Immature natural killer cell (primary cell): ENCODE measurements around the gene APEH. TPM values are rescaled to one million over a fixed set of nuclear protein-coding genes. Genes with fewer than 3 reads are reported as not detected.

Source experiments
- DNase-seq, 3 donors: peaks; one replicate each; pipeline ENCODE4 v3.0.0; 2022; ENCODE audit warnings: mixed read lengths in 1 of 3
- H3K27ac Mint-ChIP-seq, 6 donors: one replicate each; pipeline ENCODE4 v1.8.0; 2020; ENCODE audit warnings: mixed read lengths in 6 of 6, mild to moderate bottlenecking in 5 of 6, inconsistent platforms in 4 of 6, moderate library complexity in 3 of 6
- H3K27me3 Mint-ChIP-seq, 3 donors: one replicate each; pipeline ENCODE4 v1.8.0; 2020 to 2021; ENCODE audit warnings: low read depth in 3 of 3, mild to moderate bottlenecking in 3 of 3, mixed read lengths in 3 of 3, moderate library complexity in 3 of 3, inconsistent platforms in 1 of 3
- H3K36me3 Mint-ChIP-seq, 3 donors: one replicate each; pipeline ENCODE4 v1.8.0; 2020; ENCODE audit warnings: mixed read lengths in 3 of 3, inconsistent platforms in 2 of 3, mild to moderate bottlenecking in 2 of 3
- H3K4me1 Mint-ChIP-seq, 2 donors: one replicate each; pipeline ENCODE4 v1.8.0; 2020; ENCODE audit warnings: inconsistent platforms in 2 of 2, mild to moderate bottlenecking in 2 of 2, mixed read lengths in 2 of 2, moderate library complexity in 1 of 2
- H3K4me3 Mint-ChIP-seq, 5 donors: one replicate each; pipeline ENCODE4 v1.8.0; 2020; ENCODE audit warnings: mild to moderate bottlenecking in 5 of 5, mixed read lengths in 5 of 5, inconsistent platforms in 3 of 5, moderate library complexity in 3 of 5
- H3K9me3 Mint-ChIP-seq, 6 donors: one replicate each; pipeline ENCODE4 v1.8.0; 2020; ENCODE audit warnings: mild to moderate bottlenecking in 6 of 6, mixed read lengths in 6 of 6, inconsistent platforms in 4 of 6, moderate library complexity in 3 of 6
- polyA plus RNA-seq, 3 donors: library from polyadenylated mRNA; unstranded; fragments of 300-500 nt; fragmentation: Illumina TruSeq; gene quantifications; one replicate each; pipeline ENCODE4 v1.2.3, GENCODE V29; 2021

The APEH gene
- polyA plus RNA-seq, 3 donors from 2014 or later, result 88.0 to 130 (median 121) TPM

DNA sequence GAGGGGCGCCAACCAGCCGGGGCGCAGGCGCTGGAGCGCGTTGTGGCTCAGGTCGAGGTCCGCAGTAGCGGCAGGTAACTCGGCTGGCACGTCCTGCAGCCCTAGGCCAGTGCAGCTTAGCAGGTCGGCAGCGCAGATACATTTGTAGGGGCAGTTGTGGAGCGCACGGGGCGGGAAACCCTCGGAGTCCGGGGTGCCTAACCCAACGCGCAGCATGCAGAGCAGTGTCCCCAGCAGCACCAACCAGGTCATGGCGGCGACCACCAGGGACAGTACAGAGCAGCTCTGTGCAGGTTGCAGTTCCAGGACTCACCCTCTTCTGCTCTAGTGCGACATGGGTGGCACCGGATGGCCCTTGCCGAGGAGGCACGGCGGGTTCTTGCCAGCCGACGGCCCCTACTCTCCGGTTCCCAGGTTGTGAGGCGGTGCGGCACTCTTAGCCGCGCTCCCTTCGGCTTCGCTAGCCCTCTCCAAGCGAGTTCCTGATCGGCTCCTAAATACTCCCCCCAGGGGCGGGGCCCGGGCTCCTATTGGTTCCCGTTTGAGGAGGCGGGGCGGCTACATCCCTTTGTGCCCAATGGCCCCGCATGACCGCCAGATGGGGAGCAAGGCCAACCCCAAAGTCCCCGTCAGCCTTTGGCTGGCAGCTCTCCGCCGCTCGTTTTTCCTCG, 45.2 kb downstream of the APEH start, which contains the start of gene AMIGO3:
Gene AMIGO3 (minus strand): TSS at position 471 of the 671 bp plus-strand sequence. CDS start 219 bp downstream, at position 252.
- Mint-ChIP-seq H3K36me3 (no peaks in the 10 kb centered on the region), H3K27ac (peak within 1 kb of the TSS; percentile 73 to 92 (median 80)), H3K4me1 (peaks cover 31 to 43% of the 10 kb centered on the region in 2 donors), H3K9me3 (peaks cover 0 to 1% (median 0%) of the 10 kb centered on the region in 6 donors), H3K4me3 (peak within 1 kb of the TSS; percentile 89 to 93 (median 92)), H3K27me3 (peaks cover 4 to 9% (median 6%) of the 10 kb centered on the region in 3 donors)
- peak; percentile 89 for DNase-seq

- peaks cover 0 to 1% (median 0%) of the 10 kb centered on the region in 6 donors for H3K9me3 Mint-ChIP-seq
- DNase-seq, result no peak
- H3K4me1 Mint-ChIP-seq, result peaks cover 37 to 44% of the 10 kb centered on the region in 2 donors
- peak overlapping the region in 5 of 6 donors; percentile 28 to 69 (median 66) for H3K27ac Mint-ChIP-seq
- peaks cover 4 to 11% (median 6%) of the 10 kb centered on the region in 3 donors for H3K27me3 Mint-ChIP-seq
- peak overlapping the region in 4 of 5 donors; percentile 0 to 38 (median 24) for H3K4me3 Mint-ChIP-seq
- no peaks in the 10 kb centered on the region for H3K36me3 Mint-ChIP-seq
Measured at GRCh38 chr3:49720855-49721595, 46.9 kb downstream of the APEH start.

- peak overlapping the region in 2 of 6 donors; percentile 66 for H3K27ac Mint-ChIP-seq
- DNase-seq, result no peak
- H3K9me3 Mint-ChIP-seq, result peaks cover 0 to 1% (median 0%) of the 10 kb centered on the region in 6 donors
- H3K4me1 Mint-ChIP-seq, result peaks cover 37 to 44% of the 10 kb centered on the region in 2 donors
- H3K36me3 Mint-ChIP-seq, result no peaks in the 10 kb centered on the region
- H3K27me3 Mint-ChIP-seq, result peaks cover 4 to 11% (median 6%) of the 10 kb centered on the region in 3 donors
- peak overlapping the region in 3 of 5 donors; percentile 5 to 92 (median 25) for H3K4me3 Mint-ChIP-seq
Measured at GRCh38 chr3:49721596-49721895, 47.4 kb downstream of the APEH start.

DNA sequence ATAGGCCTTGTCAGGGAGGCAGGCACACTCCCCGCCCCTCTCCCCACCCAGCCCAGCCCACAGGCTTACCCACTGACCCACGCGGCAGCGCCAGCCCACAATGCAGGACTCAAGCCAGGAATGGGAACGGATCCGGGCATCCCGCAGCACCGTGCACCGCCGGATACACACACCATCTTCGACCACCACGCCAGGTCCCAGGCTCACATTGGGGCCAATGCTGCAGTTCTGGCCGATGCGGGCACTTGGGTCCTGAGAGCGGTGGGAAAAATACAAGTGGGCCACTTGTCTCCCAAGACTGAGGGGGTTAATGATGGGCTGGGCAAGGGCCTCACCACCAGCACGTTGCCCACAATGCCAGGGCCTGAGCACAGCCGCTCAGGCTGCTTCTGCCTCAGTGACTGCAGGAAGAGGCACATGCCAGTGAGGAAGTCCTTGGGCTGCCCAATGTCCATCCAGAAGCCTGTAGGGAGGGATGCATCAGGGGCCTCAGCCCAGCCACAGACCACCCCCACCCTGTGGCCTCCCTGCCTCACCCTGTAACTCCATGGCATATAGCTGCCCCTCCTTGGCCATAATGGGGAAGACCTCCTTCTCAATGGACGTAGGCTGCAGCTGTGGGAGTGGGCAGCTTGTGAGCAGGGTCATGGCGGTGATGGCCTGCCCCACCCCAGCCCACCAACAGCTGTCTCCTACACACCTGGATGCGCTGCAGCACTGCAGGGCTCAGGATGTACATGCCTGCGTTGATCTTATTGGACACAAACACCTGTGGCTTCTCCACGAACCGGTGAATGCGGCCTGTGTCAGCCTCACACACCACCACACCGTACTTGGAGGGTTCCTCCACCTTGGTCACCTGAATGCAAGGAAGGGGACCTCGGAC, 48.0 kb downstream of the APEH start:
- Mint-ChIP-seq H3K4me1 (peaks cover 37 to 44% of the 10 kb centered on the region in 2 donors), H3K27me3 (peaks cover 4 to 11% (median 6%) of the 10 kb centered on the region in 3 donors), H3K9me3 (peaks cover 0 to 1% (median 0%) of the 10 kb centered on the region in 6 donors), H3K36me3 (no peaks in the 10 kb centered on the region), H3K27ac (peak overlapping the region; percentile 85 to 97 (median 94)), H3K4me3 (peak overlapping the region; percentile 80 to 95 (median 92))
- no peak for DNase-seq

DNA sequence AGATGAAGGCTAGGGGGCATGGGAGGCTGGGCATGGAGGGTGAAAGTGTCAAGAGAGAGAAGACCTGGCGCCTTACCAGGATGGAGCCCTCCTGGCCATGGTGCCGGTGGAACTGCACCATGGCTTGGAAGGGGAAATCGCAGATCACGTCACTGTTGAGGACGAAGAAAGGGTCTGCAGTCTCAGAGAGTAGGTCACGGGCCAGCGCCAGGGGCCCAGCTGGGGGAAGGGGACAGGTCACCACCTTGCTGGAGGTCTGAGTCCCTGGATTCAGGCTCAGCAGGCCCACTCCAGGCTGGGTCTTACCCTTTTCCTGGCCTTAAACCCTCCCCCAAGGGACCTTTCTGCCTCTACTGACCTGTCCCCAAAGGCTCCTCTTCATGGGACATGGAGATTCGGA, 48.7 kb downstream of the APEH start:
- H3K4me3 Mint-ChIP-seq, result peak overlapping the region; percentile 92 to 95 (median 92)
- peaks cover 0 to 1% (median 0%) of the 10 kb centered on the region in 6 donors for H3K9me3 Mint-ChIP-seq
- peak overlapping the region; percentile 85 to 97 (median 94) for H3K27ac Mint-ChIP-seq
- H3K27me3 Mint-ChIP-seq, result peaks cover 4 to 11% (median 6%) of the 10 kb centered on the region in 3 donors
- H3K4me1 Mint-ChIP-seq, result peaks cover 37 to 44% of the 10 kb centered on the region in 2 donors
- no peak for DNase-seq
- no peaks in the 10 kb centered on the region for H3K36me3 Mint-ChIP-seq

DNA sequence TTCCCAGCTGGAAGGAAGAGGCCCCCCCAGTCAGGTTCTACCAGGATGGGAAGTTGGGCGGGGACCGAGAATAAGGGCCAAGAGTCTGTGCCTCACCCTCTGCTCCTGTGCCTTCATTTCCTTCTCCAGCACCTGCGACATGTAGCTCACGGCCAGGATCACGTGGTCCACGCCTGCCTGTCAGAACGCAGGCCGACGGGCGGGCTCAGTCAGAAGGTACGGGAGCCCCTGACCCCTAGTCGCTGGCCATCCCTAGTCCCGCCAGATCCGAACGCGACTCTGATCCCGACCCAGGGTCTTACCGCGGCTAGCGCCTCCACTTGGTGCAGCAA, 49.1 kb downstream of the APEH start:
- peak overlapping the region; percentile 85 to 97 (median 94) for H3K27ac Mint-ChIP-seq
- H3K27me3 Mint-ChIP-seq, result peaks cover 4 to 11% (median 6%) of the 10 kb centered on the region in 3 donors
- H3K9me3 Mint-ChIP-seq, result peaks cover 0 to 1% (median 0%) of the 10 kb centered on the region in 6 donors
- H3K4me3 Mint-ChIP-seq, result peak overlapping the region; percentile 92 to 95 (median 92)
- peaks cover 37 to 44% of the 10 kb centered on the region in 2 donors for H3K4me1 Mint-ChIP-seq
- peak; percentile 36 to 42 (median 40) for DNase-seq
- H3K36me3 Mint-ChIP-seq, result no peaks in the 10 kb centered on the region

- H3K36me3 Mint-ChIP-seq, result no peaks in the 10 kb centered on the region
Measured at GRCh38 chr3:49723628-49724551, 49.7 kb downstream of the APEH start, which contains the start of gene GMPPB. GMPPB (minus strand) TSS chr3:49723951; CDS start chr3:49723726, 225 bp downstream.

GRCh38 chr3:49724586-49724985, 50.4 kb downstream of the APEH start:
- no peaks in the 10 kb centered on the region for H3K36me3 Mint-ChIP-seq
- peaks cover 0 to 1% (median 0%) of the 10 kb centered on the region in 6 donors for H3K9me3 Mint-ChIP-seq
- H3K27ac Mint-ChIP-seq, result peak overlapping the region; percentile 79 to 94 (median 86)
- peaks cover 5 to 8% (median 6%) of the 10 kb centered on the region in 3 donors for H3K27me3 Mint-ChIP-seq
- H3K4me1 Mint-ChIP-seq, result peaks cover 25 to 32% of the 10 kb centered on the region in 2 donors
- peak in 1 of 3 donors; percentile 12 for DNase-seq
- H3K4me3 Mint-ChIP-seq, result peak overlapping the region; percentile 92 to 95 (median 92)

More at GRCh38 chr3:49723628-49724551, 49.7 kb downstream of the APEH start, which contains the start of gene GMPPB:
- peak within 1 kb of the TSS; percentile 85 to 97 (median 94) for H3K27ac Mint-ChIP-seq
- peak; percentile 92 to 93 (median 93) for DNase-seq
- peaks cover 5 to 11% (median 6%) of the 10 kb centered on the region in 3 donors for H3K27me3 Mint-ChIP-seq
- H3K4me3 Mint-ChIP-seq, result peak within 1 kb of the TSS; percentile 92 to 95 (median 92)
- peaks cover 32 to 39% of the 10 kb centered on the region in 2 donors for H3K4me1 Mint-ChIP-seq
- H3K9me3 Mint-ChIP-seq, result peaks cover 0 to 1% (median 0%) of the 10 kb centered on the region in 6 donors

DNA sequence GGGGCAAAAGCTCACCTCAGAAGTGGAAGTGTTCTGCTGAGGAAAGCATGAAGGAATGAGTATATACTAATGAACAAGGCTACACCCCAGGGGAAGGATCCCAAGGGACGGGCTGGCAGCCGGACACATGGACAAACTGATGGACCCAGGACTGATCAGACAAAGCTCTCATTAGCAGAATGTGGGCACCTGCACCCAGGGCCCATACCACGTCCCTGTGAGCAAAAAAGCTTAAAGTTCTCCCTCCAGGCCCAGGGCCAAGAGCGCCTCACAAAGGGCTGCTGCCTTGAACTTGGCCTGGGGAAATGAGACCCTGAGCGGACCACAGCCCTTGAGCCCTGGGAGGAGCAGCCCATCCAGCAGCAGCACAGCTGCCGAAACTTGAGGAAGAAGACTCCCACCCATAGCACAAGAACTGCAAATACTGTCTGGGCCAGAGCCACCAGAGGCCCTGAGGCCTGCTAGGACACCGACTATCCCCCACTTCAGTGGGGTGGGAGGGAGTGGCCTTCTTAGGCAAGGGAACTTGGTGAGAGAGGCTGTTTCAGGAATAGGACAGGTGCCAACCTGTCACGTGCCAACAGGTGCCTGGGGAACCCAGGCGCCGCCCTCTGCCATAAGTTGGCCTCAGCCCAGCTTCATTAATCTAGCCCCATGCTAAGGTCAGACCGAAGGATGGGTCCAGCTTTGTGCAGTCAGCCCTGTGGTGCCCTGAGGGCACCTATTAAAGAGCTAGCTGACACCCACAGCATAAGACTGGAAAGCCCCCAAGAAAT, 51.9 kb downstream of the APEH start:
- peaks cover 0 to 1% (median 0%) of the 10 kb centered on the region in 6 donors for H3K9me3 Mint-ChIP-seq
- peak overlapping the region in 1 of 5 donors; percentile 12 for H3K4me3 Mint-ChIP-seq
- DNase-seq, result no peak
- H3K27ac Mint-ChIP-seq, result peak overlapping the region in 3 of 6 donors; percentile 24 to 63 (median 57)
- H3K27me3 Mint-ChIP-seq, result peaks cover 5 to 8% (median 6%) of the 10 kb centered on the region in 3 donors
- peaks cover under 1 to 2% (median 2%) of the 10 kb centered on the region in 3 donors for H3K36me3 Mint-ChIP-seq
- H3K4me1 Mint-ChIP-seq, result peaks cover 20 to 24% of the 10 kb centered on the region in 2 donors

GRCh38 chr3:49727154-49727923, 53.2 kb downstream of the APEH start:
- peaks cover 17 to 20% of the 10 kb centered on the region in 2 donors for H3K4me1 Mint-ChIP-seq
- DNase-seq, result no peak
- no peak overlapping the region for H3K4me3 Mint-ChIP-seq
- peaks cover 4 to 8% (median 5%) of the 10 kb centered on the region in 3 donors for H3K36me3 Mint-ChIP-seq
- peaks cover 5 to 8% (median 6%) of the 10 kb centered on the region in 3 donors for H3K27me3 Mint-ChIP-seq
- H3K9me3 Mint-ChIP-seq, result no peaks in the 10 kb centered on the region
- peak overlapping the region in 1 of 6 donors; percentile 6 for H3K27ac Mint-ChIP-seq

GRCh38 chr3:49727924-49728361, 53.8 kb downstream of the APEH start:
- peaks cover 11 to 15% of the 10 kb centered on the region in 2 donors for H3K4me1 Mint-ChIP-seq
- no peaks in the 10 kb centered on the region for H3K9me3 Mint-ChIP-seq
- no peak overlapping the region for H3K4me3 Mint-ChIP-seq
- no peak for DNase-seq
- H3K27me3 Mint-ChIP-seq, result peaks cover 5 to 7% (median 6%) of the 10 kb centered on the region in 3 donors
- H3K36me3 Mint-ChIP-seq, result peaks cover 5 to 12% (median 6%) of the 10 kb centered on the region in 3 donors
- H3K27ac Mint-ChIP-seq, result peak overlapping the region in 1 of 6 donors; percentile 6
